GM12872 (cell line): ENCODE measurements around the gene DPYD.

Experiments
- TF ChIP-seq, protein P1 (sequence below): IDR thresholded peaks from 3 replicates; pipeline ENCODE4 v1.5.1; 2011; ENCODE audit warnings: low read depth, mild to moderate bottlenecking, low read length, moderate library complexity; ENCODE audit not compliant: insufficient read depth

DPYD gene

GRCh38 chr1:97743129-97743528 is 177.7 kb downstream of the DPYD start:
- TF ChIP-seq, protein P1, sequence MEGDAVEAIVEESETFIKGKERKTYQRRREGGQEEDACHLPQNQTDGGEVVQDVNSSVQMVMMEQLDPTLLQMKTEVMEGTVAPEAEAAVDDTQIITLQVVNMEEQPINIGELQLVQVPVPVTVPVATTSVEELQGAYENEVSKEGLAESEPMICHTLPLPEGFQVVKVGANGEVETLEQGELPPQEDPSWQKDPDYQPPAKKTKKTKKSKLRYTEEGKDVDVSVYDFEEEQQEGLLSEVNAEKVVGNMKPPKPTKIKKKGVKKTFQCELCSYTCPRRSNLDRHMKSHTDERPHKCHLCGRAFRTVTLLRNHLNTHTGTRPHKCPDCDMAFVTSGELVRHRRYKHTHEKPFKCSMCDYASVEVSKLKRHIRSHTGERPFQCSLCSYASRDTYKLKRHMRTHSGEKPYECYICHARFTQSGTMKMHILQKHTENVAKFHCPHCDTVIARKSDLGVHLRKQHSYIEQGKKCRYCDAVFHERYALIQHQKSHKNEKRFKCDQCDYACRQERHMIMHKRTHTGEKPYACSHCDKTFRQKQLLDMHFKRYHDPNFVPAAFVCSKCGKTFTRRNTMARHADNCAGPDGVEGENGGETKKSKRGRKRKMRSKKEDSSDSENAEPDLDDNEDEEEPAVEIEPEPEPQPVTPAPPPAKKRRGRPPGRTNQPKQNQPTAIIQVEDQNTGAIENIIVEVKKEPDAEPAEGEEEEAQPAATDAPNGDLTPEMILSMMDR, result no peak

- TF ChIP-seq, protein P1, result no peak
These were observed 179.9 kb downstream of the DPYD start for GRCh38 chr1:97740891-97741290.

GRCh38 chr1:97739596-97740103 is 181.2 kb downstream of the DPYD start:
- TF ChIP-seq, protein P1, result no peak

GRCh38 chr1:97738270-97738669 is 182.6 kb downstream of the DPYD start:
- TF ChIP-seq, protein P1, result no peak

DNA sequence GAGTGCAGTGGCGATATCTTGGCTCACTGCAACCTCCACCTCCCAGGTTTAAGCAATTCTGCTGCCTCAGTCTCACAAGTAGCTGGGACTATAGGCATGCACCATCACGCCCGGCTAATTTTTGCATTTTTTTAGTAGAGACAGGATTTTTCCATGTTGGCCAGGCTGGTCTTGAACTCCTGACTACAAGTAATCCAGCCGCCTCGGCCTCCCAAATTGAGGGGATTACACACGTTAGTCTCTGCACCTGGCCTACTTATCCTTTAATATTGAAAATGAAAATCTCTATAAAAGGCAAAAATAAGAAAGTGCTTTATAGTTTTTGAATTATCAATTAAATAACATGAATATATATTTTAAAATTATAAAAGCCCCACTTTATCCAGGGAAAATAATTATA is 190.6 kb downstream of the DPYD start:
- TF ChIP-seq, protein P1, result no peak

GRCh38 chr1:97728436-97728835 is 192.4 kb downstream of the DPYD start:
- TF ChIP-seq, protein P1, result no peak

DNA sequence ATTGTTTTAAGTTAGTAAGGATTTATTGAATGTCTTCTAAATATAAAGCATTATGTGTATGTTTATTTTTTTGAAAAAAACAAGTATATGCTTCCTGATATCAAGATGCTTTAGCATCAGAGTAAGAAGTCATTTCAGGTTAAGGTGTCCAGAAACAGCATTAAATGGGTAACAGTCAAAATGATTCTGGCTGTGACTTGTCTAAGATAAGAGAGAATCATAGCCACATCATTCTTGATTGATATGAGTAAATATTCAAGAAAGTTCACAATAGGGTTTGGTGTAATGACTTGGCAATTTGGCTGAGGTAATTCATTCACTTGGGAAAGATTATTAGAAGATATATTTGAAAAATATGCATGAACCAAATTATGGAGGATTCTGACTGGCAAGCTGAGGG is 193.8 kb downstream of the DPYD start:
- TF ChIP-seq, protein P1, result no peak
